ENCODE measurements around the gene IL16. TPM values are rescaled to one million over a fixed set of nuclear protein-coding genes. Genes with fewer than 3 reads are reported as not detected.

Gene IL16
- total RNA-seq, 2 donors from 2014 or later = 11.1 to 17.1 TPM

GRCh38 chr15:81174792-81175327, 21.8 kb upstream of the IL16 start:
- H3K36me3 ChIP-seq = no peaks in the 10 kb centered on the region
- no peaks in the 10 kb centered on the region for H3K9me3 ChIP-seq
- ATAC-seq (ENCODE audit: insufficient number of reproducible peaks, low FRiP score, low read depth) (no peak), DNase-seq (ENCODE audit: low spot score) (no peak)
- no peak overlapping the region for H3K27ac ChIP-seq
- no peak overlapping the region for H3K4me3 ChIP-seq
- H3K27me3 ChIP-seq (replicated peaks; ENCODE audit: insufficient read depth) = no peaks in the 10 kb centered on the region
- TF ChIP-seq CTCF (IDR thresholded peaks at IDR 0.05) = no peak
- H3K4me1 ChIP-seq (ENCODE audit: control insufficient read depth in 1 of 2, low read depth in 2 of 2) = no peaks in the 10 kb centered on the region

DNA sequence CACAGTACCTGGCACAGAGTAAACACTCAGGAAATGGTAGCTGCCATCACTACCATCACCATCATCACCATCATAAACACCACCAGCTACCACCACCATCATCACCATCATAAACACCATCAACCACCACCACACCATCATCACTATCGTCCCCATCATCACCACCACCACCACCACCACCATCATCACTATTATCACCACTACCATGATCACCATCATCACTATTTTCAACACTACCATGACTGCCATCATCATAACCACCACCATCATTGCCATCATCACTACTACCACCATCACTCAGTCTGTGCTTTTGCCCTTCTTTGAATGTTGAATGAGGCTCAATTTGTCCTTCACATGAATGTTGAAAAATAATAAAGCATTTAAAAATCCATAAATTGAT, 21.2 kb upstream of the IL16 start:
- Histone ChIP-seq H3K27ac (no peak overlapping the region), H3K9me3 (no peaks in the 10 kb centered on the region), H3K27me3 (replicated peaks; ENCODE audit: insufficient read depth) (no peaks in the 10 kb centered on the region), H3K36me3 (no peaks in the 10 kb centered on the region), H3K4me1 (ENCODE audit: control insufficient read depth in 1 of 2, low read depth in 2 of 2) (no peaks in the 10 kb centered on the region), H3K4me3 (no peak overlapping the region)
- DNase-seq (ENCODE audit: low spot score) (no peak), ATAC-seq (ENCODE audit: insufficient number of reproducible peaks, low FRiP score, low read depth) (no peak)
- TF ChIP-seq CTCF (IDR thresholded peaks at IDR 0.05) = no peak

DNA sequence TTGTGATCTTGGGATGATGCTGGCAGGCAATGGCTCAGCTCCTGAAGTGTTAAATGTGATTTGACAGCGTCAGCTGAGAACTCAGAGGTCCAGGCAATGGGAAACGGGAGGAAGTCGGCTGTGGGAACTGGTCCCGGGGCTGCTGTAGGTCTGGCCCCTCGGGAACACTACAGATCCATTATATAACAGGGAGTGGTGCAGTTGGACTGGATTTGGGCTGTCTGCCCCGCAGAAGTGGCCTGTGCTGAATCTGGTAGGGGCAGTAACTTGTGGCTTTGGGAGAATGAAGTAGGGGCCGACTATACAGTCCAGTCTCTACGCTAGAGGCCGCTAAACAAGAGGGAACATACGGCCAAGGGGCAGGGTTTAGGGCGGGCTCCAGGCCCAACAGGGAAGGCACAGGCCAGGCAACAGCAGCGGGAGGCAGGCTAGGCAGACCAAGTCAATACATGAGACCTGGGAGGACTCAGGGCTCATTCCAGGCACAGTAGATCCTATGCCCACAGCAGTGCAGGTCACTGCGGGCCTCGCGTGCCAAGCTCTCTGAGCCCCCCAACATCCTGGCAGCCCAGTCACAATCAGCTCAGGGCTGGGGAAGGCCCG, 20.3 kb upstream of the IL16 start:
- no peak for DNase-seq (ENCODE audit: low spot score)
- no peak for TF ChIP-seq CTCF (IDR thresholded peaks at IDR 0.05)
- peak; percentile 9 for ATAC-seq (ENCODE audit: insufficient number of reproducible peaks, low FRiP score, low read depth)
- Histone ChIP-seq H3K36me3 (no peaks in the 10 kb centered on the region), H3K27ac (no peak overlapping the region), H3K4me1 (ENCODE audit: control insufficient read depth in 1 of 2, low read depth in 2 of 2) (peaks cover 0 to 4% of the 10 kb centered on the region in 2 donors), H3K4me3 (no peak overlapping the region), H3K27me3 (replicated peaks; ENCODE audit: insufficient read depth) (no peaks in the 10 kb centered on the region), H3K9me3 (no peaks in the 10 kb centered on the region)

GRCh38 chr15:81178365-81178764, 18.3 kb upstream of the IL16 start:
- H3K4me1 ChIP-seq (ENCODE audit: control insufficient read depth in 1 of 2, low read depth in 2 of 2) = peaks cover 0 to 17% of the 10 kb centered on the region in 2 donors
- H3K27ac ChIP-seq = no peak overlapping the region
- ATAC-seq (ENCODE audit: insufficient number of reproducible peaks, low FRiP score, low read depth) = no peak
- TF ChIP-seq CTCF (IDR thresholded peaks at IDR 0.05) = no peak
- H3K36me3 ChIP-seq = no peaks in the 10 kb centered on the region
- H3K27me3 ChIP-seq (replicated peaks; ENCODE audit: insufficient read depth) = no peaks in the 10 kb centered on the region
- no peak overlapping the region for H3K4me3 ChIP-seq
- no peak for DNase-seq (ENCODE audit: low spot score)
- no peaks in the 10 kb centered on the region for H3K9me3 ChIP-seq

- ATAC-seq (ENCODE audit: insufficient number of reproducible peaks, low FRiP score, low read depth) (no peak), DNase-seq (ENCODE audit: low spot score) (no peak)
- Histone ChIP-seq H3K4me3 (no peak overlapping the region), H3K9me3 (no peaks in the 10 kb centered on the region), H3K27me3 (replicated peaks; ENCODE audit: insufficient read depth) (no peaks in the 10 kb centered on the region), H3K4me1 (ENCODE audit: control insufficient read depth in 1 of 2, low read depth in 2 of 2) (peaks cover 0 to 17% of the 10 kb centered on the region in 2 donors), H3K36me3 (no peaks in the 10 kb centered on the region), H3K27ac (no peak overlapping the region)
- TF ChIP-seq CTCF (IDR thresholded peaks at IDR 0.05) = no peak
These were observed 15.5 kb upstream of the IL16 start for GRCh38 chr15:81181220-81181619.
